Choroid plexus epithelial cell (primary cell): ENCODE measurements around the gene PAQR9.

Experiments used
- DNase-seq: peaks from one replicate; pipeline ENCODE4 v3.0.0-alpha.2; 2010; ENCODE audit warnings: low read depth
- H3K4me3 ChIP-seq: 2 replicates; pipeline ENCODE4 v1.5.1; 2011; ENCODE audit warnings: low read depth, mild to moderate bottlenecking, control low read depth, low read length, moderate library complexity
- TF ChIP-seq, protein P1 (sequence below): conservative IDR thresholded peaks from 2 replicates; pipeline ENCODE4 v1.5.1; 2011; ENCODE audit warnings: low read depth, mild to moderate bottlenecking, control low read depth, inconsistent platforms, low read length, moderate library complexity

PAQR9 gene, protein sequence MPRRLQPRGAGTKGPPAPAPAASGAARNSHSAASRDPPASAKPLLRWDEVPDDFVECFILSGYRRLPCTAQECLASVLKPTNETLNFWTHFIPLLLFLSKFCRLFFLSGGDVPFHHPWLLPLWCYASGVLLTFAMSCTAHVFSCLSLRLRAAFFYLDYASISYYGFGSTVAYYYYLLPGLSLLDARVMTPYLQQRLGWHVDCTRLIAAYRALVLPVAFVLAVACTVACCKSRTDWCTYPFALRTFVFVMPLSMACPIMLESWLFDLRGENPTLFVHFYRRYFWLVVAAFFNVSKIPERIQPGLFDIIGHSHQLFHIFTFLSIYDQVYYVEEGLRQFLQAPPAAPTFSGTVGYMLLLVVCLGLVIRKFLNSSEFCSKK

DNA sequence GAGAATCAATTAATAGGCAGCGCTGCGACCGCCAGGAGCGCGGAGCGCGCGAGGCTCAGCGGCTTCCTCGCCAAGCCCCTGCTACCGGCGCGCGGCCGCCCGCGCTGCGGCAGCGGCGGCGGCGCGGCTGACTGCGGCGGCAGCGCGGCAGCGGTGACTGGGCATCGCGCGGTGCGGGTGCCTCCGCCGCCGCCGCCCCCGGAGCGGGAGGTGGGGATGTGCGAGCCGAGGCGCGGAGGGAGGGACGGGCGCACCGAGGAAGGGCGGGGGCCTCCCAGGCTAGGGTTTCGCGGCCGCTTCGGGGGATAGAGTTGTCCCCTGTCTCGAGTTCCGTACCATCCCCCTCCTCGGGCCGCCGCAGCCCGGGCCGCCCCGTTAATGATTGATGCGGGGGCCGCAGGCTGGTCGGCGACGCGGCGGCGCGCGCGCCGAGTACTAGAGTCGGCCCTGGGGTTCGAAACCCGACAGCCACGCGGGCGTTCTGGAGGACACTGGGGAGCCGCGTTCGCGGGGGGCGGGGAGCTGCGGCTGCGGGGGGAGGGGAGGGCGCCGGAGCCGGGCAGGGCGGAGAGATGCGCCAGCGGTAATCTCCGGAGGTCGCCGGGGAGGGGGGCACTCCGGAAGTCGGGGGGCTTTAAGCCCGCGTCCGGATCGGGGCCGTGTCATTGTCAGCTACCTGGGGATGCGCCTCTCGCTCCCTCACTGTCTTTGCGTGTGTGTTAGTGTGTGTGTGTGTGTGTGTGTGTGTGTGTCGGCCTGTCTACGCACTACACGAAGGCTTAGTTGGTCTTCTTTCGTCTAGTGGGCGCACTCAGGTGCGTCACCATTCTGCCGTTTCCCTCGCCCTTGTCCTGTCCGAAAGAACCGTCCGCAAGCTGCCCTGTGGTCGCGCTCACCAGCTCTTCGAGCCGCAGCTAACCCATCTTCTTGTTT is at the start of gene PAQR9:
TSS of gene PAQR9 (minus strand) at position 159 of the 933 bp plus-strand sequence. CDS start 338 bp downstream, outside the sequence.
- TF ChIP-seq, protein P1, sequence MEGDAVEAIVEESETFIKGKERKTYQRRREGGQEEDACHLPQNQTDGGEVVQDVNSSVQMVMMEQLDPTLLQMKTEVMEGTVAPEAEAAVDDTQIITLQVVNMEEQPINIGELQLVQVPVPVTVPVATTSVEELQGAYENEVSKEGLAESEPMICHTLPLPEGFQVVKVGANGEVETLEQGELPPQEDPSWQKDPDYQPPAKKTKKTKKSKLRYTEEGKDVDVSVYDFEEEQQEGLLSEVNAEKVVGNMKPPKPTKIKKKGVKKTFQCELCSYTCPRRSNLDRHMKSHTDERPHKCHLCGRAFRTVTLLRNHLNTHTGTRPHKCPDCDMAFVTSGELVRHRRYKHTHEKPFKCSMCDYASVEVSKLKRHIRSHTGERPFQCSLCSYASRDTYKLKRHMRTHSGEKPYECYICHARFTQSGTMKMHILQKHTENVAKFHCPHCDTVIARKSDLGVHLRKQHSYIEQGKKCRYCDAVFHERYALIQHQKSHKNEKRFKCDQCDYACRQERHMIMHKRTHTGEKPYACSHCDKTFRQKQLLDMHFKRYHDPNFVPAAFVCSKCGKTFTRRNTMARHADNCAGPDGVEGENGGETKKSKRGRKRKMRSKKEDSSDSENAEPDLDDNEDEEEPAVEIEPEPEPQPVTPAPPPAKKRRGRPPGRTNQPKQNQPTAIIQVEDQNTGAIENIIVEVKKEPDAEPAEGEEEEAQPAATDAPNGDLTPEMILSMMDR: no peak
- DNase-seq: no peak
- peak within 1 kb of the TSS; percentile 57 for H3K4me3 ChIP-seq

DNA sequence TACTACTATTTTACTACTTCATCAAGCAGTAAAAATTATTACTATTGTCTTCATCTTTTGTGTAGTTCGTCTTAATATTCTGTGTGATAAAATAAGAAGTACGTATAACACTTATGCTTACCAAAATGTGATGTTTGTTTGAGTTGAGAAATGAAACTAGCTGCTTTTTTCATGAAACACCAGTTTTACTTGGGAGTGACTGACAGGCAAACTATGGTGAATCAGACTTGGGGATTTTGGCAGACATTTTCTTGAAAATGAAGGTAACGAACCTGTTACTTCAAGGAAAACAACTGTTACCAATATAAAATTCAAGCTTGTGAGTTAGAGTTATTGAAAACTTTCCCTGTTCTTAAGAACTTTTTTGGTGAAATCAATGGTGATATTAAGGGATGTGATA is 48.2 kb upstream of the PAQR9 start:
- TF ChIP-seq, protein P1: no peak
- no peak for DNase-seq
- no peak overlapping the region for H3K4me3 ChIP-seq

DNA sequence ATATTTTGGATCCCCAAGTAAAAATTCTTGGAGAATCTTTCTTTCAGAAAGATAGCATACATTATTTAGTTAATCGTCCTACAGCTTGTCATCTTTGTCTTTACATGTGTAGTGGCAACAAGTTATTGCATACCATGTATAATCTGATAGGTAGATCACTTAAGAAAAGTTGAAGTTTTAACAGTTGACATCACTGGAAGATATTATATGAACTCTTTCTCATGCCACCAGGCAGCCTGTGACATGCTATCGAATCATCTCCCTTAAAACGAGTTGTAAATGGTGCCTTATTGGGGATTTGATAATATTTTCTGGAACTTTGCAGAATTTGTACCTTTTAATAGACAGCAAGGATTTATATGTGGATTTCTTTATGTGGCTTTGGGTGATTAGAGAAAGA is 46.5 kb upstream of the PAQR9 start:
- TF ChIP-seq, protein P1: no peak
- no peak overlapping the region for H3K4me3 ChIP-seq
- no peak for DNase-seq

DNA sequence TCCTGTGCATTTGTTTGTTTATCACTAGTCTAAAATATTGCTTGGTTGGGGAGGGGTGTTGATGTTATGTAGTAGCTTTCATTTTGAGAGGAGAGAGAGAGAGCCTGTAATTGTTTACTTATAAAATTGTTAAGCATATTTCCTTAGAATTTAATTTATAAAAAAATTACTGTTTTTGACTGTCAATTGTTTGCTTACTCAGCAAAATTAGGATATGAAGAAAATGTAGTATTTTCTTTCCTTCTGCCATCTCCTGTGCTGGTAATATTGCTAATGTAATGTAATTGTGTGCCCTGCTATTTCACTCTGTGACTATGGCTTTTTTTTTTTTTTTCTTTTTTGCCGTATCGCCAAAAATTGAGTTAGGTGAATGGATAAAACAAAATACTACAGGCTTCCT is 41.3 kb upstream of the PAQR9 start:
- DNase-seq: no peak
- TF ChIP-seq, protein P1: no peak
- H3K4me3 ChIP-seq: no peak overlapping the region

DNA sequence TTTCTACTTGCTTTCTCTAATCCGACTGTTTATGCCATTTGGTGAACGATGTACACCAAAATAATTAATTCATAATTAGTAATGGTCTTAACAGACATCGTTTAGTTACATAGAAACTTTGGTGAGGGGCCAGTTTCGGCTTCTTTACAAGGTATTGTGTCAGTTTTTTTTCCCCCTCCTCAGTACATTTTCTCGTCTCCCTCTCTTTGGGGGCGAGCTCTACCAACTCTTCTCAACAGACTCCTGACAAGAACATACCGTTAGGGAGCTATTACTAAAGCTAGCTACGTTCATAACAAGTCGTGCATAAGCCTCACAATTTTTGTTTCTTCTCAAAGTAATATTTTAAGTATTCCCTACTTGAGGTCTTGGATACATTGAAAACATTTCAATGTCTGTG is 39.3 kb upstream of the PAQR9 start:
- H3K4me3 ChIP-seq: peak overlapping the region; percentile 91
- DNase-seq: no peak

DNA sequence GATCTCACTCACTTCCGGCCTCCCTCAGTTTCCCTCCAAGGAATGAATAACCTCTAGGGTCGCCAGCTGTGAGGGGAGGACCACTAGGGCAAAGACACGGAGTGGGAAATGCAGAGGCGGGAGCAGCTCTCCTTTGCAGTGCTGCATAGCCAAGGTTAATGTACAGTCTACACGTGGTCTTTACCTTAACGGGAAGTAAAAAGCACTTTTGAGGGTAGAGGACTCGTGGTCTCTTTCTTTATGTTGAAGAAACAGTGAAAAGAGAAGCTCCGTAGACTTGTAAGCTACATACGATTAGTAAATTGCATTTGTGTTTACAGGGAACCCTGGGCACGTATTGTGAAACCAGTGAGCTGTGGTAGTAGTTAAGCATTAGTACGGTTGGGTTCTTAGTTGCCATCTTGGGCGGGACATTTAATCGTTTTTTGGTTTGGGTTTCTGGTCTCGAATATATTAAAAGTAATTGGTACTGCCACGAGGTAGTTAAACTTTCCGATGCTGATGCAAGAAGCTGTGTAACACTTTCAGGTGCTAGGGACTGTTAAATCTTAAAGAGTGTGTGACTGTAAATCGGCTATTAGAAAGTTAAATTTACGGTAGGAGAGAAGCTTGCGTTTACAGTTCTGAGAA is 38.7 kb upstream of the PAQR9 start:
- TF ChIP-seq, protein P1: no peak
- peak overlapping the region; percentile 91 for H3K4me3 ChIP-seq
- DNase-seq: peak; percentile 44

More for the DNA sequence above, 39.3 kb upstream of the PAQR9 start:
- TF ChIP-seq, protein P1: no peak
